Adrenal gland (tissue), 5 donors: ENCODE data around the gene RAB33A.

Experiments used
- POLR2A ChIP-seq, 2 donors: fragments of 450-650 bp; IDR thresholded peaks; one replicate each; pipeline ENCODE4 v1.6.1; 2017; ENCODE audit warnings: antibody characterized with exemption in 2 of 2, mild to moderate bottlenecking in 2 of 2, moderate library complexity in 1 of 2
- TF ChIP-seq, protein P1 (sequence below), 6 experiments: fragments of 450-650 bp in 4 of 6; fragments of 200-600 bp in 2 of 6; sonication (generic) in 1 of 6; IDR thresholded peaks; 1 replicate in 5 of 6; 2 replicates in 1 of 6; pipeline versions ENCODE4 v1.5.1 to v1.8.0; 2016 to 2021; ENCODE audit warnings: antibody characterized with exemption in 6 of 6, mild to moderate bottlenecking in 2 of 6, moderate library complexity in 1 of 6
- donor health status: DM: no; HTN: no; CAD: no.

DNA sequence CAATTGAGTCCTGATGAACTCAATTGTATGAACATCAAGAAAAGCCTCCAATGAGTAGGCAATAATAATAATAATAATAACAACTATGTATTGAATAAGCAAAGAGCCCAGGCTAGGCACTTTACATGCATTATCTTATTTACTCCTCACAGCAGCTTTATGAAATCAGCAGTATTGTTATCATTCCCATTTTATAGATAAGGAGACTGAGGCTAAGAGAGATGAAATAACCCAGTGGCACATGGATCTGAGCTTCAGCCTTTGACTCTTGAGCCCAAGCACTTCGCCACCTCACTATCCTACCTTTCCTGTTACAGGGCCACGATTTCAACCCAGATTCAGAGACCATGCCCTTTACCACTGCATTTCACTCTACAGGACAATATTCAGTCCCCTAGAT lies 3.2 kb downstream of the RAB33A start:
- TF ChIP-seq, protein P1, sequence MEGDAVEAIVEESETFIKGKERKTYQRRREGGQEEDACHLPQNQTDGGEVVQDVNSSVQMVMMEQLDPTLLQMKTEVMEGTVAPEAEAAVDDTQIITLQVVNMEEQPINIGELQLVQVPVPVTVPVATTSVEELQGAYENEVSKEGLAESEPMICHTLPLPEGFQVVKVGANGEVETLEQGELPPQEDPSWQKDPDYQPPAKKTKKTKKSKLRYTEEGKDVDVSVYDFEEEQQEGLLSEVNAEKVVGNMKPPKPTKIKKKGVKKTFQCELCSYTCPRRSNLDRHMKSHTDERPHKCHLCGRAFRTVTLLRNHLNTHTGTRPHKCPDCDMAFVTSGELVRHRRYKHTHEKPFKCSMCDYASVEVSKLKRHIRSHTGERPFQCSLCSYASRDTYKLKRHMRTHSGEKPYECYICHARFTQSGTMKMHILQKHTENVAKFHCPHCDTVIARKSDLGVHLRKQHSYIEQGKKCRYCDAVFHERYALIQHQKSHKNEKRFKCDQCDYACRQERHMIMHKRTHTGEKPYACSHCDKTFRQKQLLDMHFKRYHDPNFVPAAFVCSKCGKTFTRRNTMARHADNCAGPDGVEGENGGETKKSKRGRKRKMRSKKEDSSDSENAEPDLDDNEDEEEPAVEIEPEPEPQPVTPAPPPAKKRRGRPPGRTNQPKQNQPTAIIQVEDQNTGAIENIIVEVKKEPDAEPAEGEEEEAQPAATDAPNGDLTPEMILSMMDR (IDR thresholded peaks at IDR 0.05) = no peak
- no peak for TF ChIP-seq POLR2A (IDR thresholded peaks at IDR 0.05)
